ENCODE data around the gene CD36.

CD36 gene

GRCh38 chr7:80629023-80629422, 9.4 kb upstream of the CD36 start:
- no peak for DNase-seq (ENCODE audit: low read depth)

DNA sequence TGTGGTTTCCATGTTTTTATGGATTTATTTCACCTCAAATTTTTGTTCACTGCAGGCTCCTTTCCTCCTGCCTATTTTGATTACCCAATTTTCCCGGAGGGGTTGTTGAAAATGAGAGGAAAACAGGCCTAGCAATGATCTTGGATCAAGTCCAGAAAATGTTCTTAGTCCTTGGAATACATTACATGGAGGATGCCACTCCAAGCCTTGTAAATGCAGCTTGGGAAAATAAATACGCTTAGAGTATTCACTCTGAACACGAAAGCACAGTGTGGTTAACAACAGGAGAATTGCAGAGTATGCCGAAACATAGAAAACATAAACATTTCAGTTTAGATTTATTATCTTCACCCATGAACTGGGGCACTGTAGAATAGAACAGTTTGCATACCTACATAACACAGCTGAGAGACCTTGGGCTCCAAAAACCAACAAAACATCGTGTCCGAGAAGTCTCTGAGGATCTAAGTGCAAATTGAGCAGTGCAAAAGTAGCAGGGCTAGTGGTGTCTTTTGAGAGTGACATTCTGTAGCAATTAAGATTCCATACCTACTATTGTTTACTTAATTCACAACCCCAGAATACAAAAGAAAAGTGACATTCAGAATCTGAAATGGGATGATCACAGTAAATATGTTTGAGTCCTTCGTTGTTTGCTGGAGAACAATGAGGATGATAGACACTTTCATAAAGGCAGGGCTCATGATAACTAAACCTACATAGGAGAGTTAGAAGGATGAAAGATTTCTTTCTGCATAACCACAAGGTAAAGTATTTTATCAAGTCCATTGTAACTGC, 7.6 kb upstream of the CD36 start:
- DNase-seq (ENCODE audit: low read depth), result no peak

- no peak for DNase-seq (ENCODE audit: low read depth)
Measured at GRCh38 chr7:80631421-80631820, 7.0 kb upstream of the CD36 start.

GRCh38 chr7:80632139-80632538, 6.3 kb upstream of the CD36 start:
- DNase-seq (ENCODE audit: low read depth), result no peak

GRCh38 chr7:80632819-80633218, 5.6 kb upstream of the CD36 start:
- no peak for DNase-seq (ENCODE audit: low read depth)

DNA sequence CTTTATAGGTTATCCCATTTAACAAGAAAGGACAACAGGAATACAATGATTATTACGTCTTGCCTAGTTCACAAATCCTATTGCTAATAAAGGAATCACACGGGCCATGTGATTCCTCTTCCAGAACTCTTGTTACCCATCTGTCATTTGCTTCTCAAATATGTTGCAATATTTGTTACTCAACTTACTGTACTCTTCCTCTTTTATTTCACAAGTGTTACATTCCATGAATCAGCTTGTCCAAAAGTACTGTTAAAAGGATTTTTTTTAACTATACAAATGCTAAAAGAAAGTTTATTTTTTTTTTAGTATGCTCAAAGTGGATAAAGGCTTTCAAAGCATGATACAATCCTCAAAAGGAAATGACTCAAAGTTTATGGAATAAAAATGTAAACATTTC, 3.9 kb upstream of the CD36 start:
- no peak for DNase-seq (ENCODE audit: low read depth)

- no peak for DNase-seq (ENCODE audit: low read depth)
Measured at GRCh38 chr7:80635533-80635932, 2.9 kb upstream of the CD36 start.

DNA sequence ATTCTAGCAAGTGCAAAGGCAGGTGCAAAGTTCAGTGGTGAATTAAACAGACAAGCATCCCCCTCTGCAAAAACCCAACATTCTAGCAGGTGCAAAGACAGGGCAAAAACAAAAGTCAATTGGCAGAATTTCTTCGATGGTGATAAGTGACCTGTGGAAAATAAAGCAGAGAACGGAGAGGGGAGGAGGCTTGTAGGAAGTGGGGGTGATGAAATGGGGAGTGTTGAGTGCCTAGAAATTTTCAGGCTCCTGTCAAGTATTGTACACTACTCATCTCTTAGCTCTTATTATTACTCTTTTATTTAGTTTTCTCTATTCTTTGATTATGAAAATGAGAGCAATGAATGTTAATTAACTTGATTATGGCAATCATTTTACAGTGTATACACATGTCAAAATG, 2.4 kb upstream of the CD36 start:
- no peak for DNase-seq (ENCODE audit: low read depth)

- no peak for DNase-seq (ENCODE audit: low read depth)
Measured at GRCh38 chr7:80636709-80637108, 1.7 kb upstream of the CD36 start.

- no peak for DNase-seq (ENCODE audit: low read depth)
Measured at GRCh38 chr7:80637454-80637853, 988 bp upstream of the CD36 start.

GRCh38 chr7:80639011-80639410, 569 bp downstream of the CD36 start:
- no peak for DNase-seq (ENCODE audit: low read depth)

DNA sequence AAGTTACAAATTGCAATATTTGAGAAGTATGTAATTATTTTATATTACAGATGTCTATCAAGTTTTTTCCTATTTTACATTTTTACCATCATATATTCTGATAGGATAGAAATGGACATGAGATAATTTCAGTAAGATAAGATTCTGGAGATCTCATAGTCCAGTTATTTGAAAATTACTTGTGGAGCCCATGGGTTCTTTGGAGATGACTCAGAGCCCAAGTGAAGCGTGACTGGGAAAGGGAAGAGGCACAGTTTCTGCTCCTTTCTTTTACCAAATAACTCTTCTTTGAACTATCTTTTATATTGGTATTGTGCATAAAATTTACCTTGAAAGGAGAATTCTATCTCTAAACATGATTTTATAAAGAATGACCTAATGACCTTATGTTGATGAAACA, 2.4 kb downstream of the CD36 start:
- no peak for DNase-seq (ENCODE audit: low read depth)

DNA sequence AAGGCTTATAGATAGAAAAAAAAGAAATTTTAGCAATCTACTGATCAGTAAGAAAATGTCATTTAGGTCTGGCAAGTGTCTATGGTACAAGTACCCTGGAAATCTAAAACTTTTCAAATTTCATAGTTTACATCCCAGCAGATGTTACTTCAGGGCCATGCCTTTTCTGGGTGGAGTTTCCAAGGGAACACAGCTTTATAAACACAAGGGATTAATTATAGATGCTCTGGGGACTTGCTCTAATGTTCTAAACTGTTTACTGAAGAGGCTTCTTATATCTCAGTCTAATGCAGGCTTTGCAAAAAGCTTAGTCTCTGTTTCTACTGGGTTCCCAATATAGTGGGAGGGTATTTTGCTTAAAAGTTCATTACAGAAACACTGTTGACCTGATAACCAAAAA, 3.1 kb downstream of the CD36 start:
- no peak for DNase-seq (ENCODE audit: low read depth)

GRCh38 chr7:80642871-80643270, 4.4 kb downstream of the CD36 start:
- DNase-seq (ENCODE audit: low read depth), result no peak

DNA sequence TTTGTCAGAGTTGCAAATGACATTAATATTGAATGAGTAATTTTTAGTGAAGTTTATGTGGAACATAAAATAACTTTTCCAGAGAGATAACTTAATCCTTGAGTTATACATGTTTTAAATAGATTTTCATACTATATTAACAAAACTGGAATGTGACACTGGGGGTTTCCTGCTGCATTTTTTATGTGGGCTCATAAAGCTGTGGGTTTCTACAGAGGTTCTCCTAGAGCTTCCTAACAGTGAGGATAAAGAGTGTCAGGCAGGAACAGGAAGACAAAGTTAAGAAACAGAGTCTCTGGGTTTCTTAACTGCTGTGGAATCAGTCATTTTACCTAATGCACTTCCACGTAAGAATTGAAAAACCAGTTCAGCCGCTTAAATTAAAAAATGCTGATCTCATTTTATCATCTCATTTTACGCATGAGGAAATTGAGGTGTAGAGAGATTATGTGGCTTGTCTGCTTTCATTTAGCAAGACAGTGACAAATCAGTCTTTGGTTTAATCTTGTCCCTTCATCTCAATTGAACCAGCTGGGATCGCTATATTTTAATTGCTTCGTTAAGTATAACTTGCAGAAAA, 5.0 kb downstream of the CD36 start:
- DNase-seq (ENCODE audit: low read depth), result no peak

DNA sequence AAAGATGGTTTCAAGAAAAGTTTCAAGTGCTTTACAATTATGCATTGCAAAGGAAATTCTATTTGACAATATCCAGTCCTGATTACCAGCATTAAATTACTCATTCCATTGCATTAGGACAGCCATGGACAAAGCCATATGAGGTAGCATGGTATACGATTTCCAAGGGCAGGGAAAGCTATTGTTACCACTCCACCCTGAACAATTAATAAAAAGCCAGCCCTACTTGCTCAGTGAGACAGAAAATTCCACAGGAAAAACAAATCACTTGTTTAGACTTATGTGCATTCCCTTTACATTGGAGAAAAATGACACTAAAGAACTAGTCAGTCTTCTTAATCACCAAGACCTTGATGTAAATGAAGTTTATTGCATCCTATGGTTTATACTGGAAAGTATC, 5.6 kb downstream of the CD36 start:
- no peak for DNase-seq (ENCODE audit: low read depth)

DNA sequence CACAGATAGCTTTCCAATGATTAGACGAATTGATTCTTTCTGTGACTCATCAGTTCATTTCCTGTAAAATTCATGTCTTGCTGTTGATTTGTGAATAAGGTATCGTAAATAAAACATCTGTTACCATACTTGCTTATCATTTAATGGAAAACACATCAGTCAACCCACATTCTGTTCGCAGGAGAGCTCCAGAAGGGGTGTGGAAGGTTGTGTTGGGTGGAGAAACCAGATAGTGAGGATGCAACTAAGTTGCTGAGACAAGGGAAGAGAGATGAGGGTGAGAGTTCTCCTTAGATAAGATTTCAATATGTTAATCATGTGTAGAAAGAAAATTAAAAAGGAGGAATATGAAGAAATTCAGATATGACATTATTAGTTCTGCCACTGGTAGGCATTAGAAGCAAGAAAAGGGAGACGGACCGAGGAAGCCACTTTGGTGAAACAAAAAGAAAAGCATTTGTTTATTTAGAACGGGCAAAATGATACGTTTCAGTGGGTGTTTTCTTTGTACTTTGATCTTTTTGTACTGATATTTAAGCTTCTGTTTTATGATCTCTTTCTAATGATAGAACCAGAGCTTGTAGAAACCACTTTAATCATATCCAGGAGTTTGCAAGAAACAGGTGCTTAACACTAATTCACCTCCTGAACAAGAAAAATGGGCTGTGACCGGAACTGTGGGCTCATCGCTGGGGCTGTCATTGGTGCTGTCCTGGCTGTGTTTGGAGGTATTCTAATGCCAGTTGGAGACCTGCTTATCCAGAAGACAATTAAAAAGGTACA, 7.8 kb downstream of the CD36 start:
- no peak for DNase-seq (ENCODE audit: low read depth)

DNA sequence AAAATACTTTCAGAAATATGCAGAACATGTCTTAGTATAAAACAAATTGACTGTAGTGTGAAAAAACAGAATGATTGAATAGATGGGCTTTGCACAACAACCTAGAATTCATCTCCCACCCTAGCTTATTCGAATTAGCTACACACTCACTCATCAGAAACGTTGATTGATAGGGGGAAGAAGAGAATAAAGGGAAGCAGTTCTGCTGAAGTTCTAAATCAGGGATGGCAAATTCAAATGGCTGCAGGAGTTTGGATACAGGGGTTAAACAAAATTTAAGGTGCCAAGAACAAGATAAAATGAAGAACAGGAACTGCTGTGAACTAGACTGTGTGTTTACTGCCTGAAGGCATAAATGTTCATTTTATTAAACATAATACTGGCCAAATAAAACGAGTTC, 9.0 kb downstream of the CD36 start:
- DNase-seq (ENCODE audit: low read depth), result no peak

- DNase-seq (ENCODE audit: low read depth), result no peak
Measured at GRCh38 chr7:80648031-80648600, 9.7 kb downstream of the CD36 start.

GRCh38 chr7:80649011-80649410, 10.6 kb downstream of the CD36 start:
- DNase-seq (ENCODE audit: low read depth), result no peak

GRCh38 chr7:80650030-80650429, 11.6 kb downstream of the CD36 start:
- DNase-seq (ENCODE audit: low read depth), result no peak

- DNase-seq (ENCODE audit: low read depth), result no peak
Measured at GRCh38 chr7:80651471-80651870, 13.0 kb downstream of the CD36 start.

- DNase-seq (ENCODE audit: low read depth), result no peak
Measured at GRCh38 chr7:80653244-80653643, 14.8 kb downstream of the CD36 start.
